GM10847 (cell line): ENCODE measurements around the gene PPP1R2.

Experiments used
- POLR2A ChIP-seq: IDR thresholded peaks from 2 replicates; pipeline ENCODE4 v1.6.1; 2011; ENCODE audit not compliant: insufficient read length; ENCODE audit errors: extremely low read depth

Gene PPP1R2

GRCh38 chr3:195571361-195571760 is 28.2 kb upstream of the PPP1R2 start:
- no peak for TF ChIP-seq POLR2A

DNA sequence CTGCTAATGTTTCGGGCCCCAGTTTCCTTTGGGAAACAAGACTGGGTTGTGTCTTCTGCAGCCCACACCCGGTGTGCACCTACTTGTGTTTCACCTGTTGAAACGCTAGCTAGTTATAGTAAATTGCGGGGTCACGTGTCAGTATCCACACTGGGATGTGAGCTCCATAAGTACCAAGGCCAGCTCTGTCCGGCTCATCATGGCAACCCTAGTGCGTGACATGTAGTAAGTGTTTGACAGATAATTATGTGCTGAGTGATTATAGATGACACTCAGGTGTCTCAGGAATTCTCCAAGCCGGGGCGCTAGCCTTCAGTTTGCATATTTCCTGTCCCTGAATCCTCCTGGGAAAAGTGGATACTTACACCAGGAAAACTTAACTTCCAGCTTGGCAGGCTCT is 27.8 kb upstream of the PPP1R2 start:
- no peak for TF ChIP-seq POLR2A

DNA sequence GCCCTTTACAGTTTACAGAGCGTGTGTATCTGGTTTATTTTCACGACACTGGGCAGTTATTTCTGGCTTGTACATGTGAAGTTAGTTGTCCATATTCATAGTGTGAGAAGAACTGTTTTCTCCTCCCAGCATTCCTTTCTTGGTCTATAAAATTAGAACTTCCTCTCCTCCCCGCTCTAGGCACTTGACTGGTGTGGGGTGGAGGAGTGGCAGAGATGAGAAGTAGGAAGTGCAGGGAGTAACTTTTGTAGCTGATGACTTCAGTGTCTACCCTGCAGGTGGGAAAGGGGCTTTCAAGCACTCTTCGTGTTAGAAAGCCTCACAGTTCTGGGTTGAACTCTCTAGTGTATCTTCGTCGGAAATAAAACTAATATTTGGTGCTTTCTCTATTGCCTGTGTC is 27.2 kb upstream of the PPP1R2 start:
- TF ChIP-seq POLR2A = no peak

GRCh38 chr3:195568630-195569029 is 25.5 kb upstream of the PPP1R2 start:
- no peak for TF ChIP-seq POLR2A

DNA sequence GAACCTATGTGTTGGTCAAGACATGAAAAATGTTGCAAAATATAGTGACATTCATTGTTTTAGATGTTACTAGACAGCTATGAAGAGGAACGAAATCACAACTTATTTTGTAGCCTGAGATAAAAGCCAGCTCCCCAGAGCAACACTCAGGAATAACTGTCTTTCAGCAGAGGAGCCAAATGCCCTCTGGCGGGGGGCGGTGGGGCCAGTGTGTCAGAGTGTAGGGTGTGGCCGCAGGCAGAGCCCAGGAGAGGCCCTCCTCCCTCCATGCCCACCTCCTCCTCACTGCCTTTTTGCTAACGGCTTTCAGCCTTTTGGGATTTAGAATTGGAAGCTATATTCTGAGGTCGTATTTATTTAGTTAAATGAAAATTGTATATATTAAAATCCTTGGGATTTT is 23.7 kb upstream of the PPP1R2 start:
- no peak for TF ChIP-seq POLR2A

DNA sequence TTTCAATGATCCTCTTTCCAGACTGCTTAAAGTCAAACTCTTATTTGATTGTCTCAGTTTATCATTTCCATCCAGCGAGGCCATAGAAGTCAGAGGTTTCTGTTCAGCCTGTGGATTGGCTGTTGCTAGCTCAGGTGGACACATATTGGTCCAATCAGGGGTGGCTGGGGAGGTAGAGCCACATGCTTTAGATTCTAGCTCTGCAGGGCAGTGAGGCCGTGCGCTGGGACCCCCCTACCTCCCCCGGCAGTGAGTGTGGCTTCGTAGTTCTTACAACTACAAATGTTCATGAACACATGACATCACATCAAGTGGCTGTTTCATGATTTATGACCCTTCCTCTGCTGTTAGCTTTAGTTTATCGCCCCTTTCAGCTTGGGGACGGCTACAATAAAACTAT is 22.6 kb upstream of the PPP1R2 start:
- TF ChIP-seq POLR2A = no peak

GRCh38 chr3:195563317-195563716 is 20.2 kb upstream of the PPP1R2 start:
- TF ChIP-seq POLR2A = no peak

GRCh38 chr3:195559723-195560409 is 16.7 kb upstream of the PPP1R2 start:
- no peak for TF ChIP-seq POLR2A

GRCh38 chr3:195558602-195559001 is 15.5 kb upstream of the PPP1R2 start:
- no peak for TF ChIP-seq POLR2A

GRCh38 chr3:195557322-195557721 is 14.2 kb upstream of the PPP1R2 start:
- no peak for TF ChIP-seq POLR2A

- TF ChIP-seq POLR2A = no peak
These were observed 13.3 kb upstream of the PPP1R2 start for GRCh38 chr3:195556390-195556789.

GRCh38 chr3:195555110-195555509 is 12.0 kb upstream of the PPP1R2 start:
- TF ChIP-seq POLR2A = no peak

- no peak for TF ChIP-seq POLR2A
These were observed 11.3 kb upstream of the PPP1R2 start for GRCh38 chr3:195554458-195554857.

- TF ChIP-seq POLR2A = no peak
These were observed 10.1 kb upstream of the PPP1R2 start for GRCh38 chr3:195553268-195553667.

DNA sequence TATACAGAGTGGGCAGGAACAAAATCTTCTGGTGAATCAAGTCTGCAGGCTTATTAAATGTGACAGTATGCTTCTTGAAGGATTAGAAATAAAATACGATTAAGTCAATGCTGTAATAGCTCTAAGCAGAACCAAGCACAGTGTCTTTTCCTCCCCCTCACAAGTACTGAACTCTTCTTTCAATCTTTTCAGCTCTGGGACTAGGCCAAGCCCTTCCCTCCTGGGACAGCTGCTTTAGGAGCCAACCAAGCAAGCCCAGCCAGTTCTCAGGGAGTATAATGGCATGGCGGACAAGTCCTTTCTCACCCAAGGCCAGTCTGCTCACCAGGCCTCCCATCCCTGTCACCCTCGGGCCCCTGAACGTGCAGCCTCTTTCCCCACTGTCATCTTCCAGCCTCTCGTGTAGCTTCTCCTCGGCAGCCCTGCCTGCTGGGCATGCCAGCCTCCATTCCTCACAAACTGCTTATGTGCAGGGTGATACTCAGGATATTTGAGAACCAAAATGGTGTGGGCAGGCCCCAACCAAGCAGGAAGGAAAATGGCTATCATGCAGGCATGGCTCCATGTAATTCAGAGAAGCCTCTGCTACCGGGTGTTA is 8.4 kb upstream of the PPP1R2 start:
- no peak for TF ChIP-seq POLR2A

DNA sequence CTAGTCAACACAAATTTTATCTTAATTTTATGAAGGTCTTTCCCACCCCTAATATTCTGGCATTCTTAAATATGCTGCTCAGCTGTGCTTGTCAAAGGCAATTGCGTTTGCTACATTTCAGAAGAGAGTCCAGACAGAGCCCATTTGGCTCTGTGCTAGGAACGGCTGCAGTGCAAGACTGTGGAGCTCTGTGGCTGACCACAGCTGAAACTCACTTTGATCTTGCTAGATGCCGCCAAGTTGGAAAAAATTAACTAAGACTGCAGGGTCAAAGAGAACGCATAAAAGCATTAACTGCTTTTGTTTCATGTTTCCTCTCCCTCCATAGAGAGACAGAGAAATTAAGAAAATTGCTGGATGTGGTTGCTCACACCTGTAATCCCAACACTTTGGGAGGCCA is 7.6 kb upstream of the PPP1R2 start:
- TF ChIP-seq POLR2A = no peak

DNA sequence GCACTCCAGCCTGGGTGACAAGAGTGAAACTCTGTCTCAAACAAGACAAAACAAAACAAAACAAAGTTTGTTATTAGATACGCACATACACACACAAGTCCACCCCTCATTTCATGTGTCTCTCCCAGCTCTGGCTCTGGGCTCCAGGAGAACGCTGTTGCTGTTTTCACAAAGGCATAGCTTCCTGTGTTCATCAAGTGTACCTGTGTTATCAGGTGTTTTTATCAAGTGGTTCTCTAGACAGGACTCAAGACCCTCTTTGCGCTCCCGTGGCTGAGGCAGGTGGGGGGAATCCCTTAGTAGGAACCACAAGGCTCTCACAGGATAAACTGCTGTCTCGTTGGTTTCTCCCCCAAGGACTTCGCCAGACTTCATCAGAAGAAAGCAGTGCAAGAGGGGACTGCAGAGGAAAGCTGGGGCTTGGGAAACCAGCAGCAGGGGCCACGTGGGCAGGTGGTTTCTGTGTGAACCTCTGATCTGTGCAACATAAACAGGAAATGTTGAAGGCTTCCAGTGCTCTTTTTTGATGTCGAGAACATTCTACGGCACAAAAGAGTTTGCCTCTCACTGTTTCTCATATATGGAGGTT is 6.9 kb upstream of the PPP1R2 start:
- no peak for TF ChIP-seq POLR2A
